ENCODE results near the gene HSH2D. TPM values are rescaled to one million over a fixed set of nuclear protein-coding genes. Genes with fewer than 3 reads are reported as not detected.
A peak's percentile ranks its signal among the peaks of the same experiment; 100 is the strongest.

Gene HSH2D
- total and polyA plus RNA-seq, 10 of the 15 experiments (the other 5 are each of a cell fraction or from before 2014, with no cell fraction given): 22.0 to 145 (median 89.3) TPM

DNA sequence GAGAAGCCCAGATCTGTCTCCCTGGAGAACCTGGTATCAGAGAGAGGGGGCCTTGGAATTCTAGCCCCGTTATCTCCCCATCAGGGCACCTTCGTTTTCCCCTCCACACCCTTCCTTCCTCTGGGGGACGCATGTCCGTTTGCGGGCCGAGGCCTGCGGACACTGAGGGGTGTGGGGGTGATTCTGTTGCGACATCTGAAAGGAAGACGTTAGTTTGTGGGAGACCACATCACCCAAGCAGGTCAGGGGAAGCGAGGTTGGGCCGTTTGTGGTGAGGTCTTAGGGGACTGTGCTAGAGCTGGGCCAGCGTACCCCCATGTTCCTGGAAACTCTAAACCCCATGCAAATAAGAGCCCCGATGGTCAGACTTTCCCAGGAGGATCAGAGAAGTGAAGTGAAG, 3.7 kb upstream of the HSH2D start (continued):
- TF ChIP-seq DPF2 (IDR thresholded peaks at IDR 0.05): peak; percentile 80
- peak; percentile 90 for TF ChIP-seq EED (IDR thresholded peaks at IDR 0.05; ENCODE audit: low read depth)
- TF ChIP-seq, protein P1, sequence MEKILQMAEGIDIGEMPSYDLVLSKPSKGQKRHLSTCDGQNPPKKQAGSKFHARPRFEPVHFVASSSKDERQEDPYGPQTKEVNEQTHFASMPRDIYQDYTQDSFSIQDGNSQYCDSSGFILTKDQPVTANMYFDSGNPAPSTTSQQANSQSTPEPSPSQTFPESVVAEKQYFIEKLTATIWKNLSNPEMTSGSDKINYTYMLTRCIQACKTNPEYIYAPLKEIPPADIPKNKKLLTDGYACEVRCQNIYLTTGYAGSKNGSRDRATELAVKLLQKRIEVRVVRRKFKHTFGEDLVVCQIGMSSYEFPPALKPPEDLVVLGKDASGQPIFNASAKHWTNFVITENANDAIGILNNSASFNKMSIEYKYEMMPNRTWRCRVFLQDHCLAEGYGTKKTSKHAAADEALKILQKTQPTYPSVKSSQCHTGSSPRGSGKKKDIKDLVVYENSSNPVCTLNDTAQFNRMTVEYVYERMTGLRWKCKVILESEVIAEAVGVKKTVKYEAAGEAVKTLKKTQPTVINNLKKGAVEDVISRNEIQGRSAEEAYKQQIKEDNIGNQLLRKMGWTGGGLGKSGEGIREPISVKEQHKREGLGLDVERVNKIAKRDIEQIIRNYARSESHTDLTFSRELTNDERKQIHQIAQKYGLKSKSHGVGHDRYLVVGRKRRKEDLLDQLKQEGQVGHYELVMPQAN (conservative IDR thresholded peaks at IDR 0.05): no peak
- no peak for TF ChIP-seq YBX1 (IDR thresholded peaks at IDR 0.05)
- TF ChIP-seq RFX5 (IDR thresholded peaks at IDR 0.05; ENCODE audit: low read depth, low read length): no peak
- peak; percentile 63 for TF ChIP-seq SP1 (IDR thresholded peaks at IDR 0.05; ENCODE audit: low read depth, low read length)
- no peak for TF ChIP-seq SRF (IDR thresholded peaks at IDR 0.05; ENCODE audit: low read depth in 2 of 2, low read length in 2 of 2)
- 0 out of 2 replicates have a peak, but pooled peaks have one; percentile 11 for TF ChIP-seq LARP7 (IDR thresholded peaks at IDR 0.05)
- no peak for TF ChIP-seq NFXL1 (IDR thresholded peaks at IDR 0.05; ENCODE audit: borderline replicate concordance)
- no peak for TF ChIP-seq JUND (IDR thresholded peaks at IDR 0.05; ENCODE audit: low read depth, low read length)
- no peak; the same call in 1 of the 2 replicates for TF ChIP-seq ZNF384 (IDR thresholded peaks at IDR 0.05; ENCODE audit: borderline replicate concordance, low read depth, low read length)
- TF ChIP-seq HDAC2 (IDR thresholded peaks at IDR 0.05): no peak
- TF ChIP-seq NR2F1 (conservative IDR thresholded peaks at IDR 0.05): peak; percentile 94
- TF ChIP-seq, protein P2, sequence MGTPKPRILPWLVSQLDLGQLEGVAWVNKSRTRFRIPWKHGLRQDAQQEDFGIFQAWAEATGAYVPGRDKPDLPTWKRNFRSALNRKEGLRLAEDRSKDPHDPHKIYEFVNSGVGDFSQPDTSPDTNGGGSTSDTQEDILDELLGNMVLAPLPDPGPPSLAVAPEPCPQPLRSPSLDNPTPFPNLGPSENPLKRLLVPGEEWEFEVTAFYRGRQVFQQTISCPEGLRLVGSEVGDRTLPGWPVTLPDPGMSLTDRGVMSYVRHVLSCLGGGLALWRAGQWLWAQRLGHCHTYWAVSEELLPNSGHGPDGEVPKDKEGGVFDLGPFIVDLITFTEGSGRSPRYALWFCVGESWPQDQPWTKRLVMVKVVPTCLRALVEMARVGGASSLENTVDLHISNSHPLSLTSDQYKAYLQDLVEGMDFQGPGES (IDR thresholded peaks at IDR 0.05): no peak
- no peak for TF ChIP-seq SMAD5 (IDR thresholded peaks at IDR 0.05; ENCODE audit: low read depth)
- no peak for TF ChIP-seq MEF2A (IDR thresholded peaks at IDR 0.05; ENCODE audit: insufficient read depth, low read depth, low read length)
- TF ChIP-seq SMC3 (IDR thresholded peaks at IDR 0.05; ENCODE audit: borderline replicate concordance, low read length): no peak
- TF ChIP-seq, protein P3, sequence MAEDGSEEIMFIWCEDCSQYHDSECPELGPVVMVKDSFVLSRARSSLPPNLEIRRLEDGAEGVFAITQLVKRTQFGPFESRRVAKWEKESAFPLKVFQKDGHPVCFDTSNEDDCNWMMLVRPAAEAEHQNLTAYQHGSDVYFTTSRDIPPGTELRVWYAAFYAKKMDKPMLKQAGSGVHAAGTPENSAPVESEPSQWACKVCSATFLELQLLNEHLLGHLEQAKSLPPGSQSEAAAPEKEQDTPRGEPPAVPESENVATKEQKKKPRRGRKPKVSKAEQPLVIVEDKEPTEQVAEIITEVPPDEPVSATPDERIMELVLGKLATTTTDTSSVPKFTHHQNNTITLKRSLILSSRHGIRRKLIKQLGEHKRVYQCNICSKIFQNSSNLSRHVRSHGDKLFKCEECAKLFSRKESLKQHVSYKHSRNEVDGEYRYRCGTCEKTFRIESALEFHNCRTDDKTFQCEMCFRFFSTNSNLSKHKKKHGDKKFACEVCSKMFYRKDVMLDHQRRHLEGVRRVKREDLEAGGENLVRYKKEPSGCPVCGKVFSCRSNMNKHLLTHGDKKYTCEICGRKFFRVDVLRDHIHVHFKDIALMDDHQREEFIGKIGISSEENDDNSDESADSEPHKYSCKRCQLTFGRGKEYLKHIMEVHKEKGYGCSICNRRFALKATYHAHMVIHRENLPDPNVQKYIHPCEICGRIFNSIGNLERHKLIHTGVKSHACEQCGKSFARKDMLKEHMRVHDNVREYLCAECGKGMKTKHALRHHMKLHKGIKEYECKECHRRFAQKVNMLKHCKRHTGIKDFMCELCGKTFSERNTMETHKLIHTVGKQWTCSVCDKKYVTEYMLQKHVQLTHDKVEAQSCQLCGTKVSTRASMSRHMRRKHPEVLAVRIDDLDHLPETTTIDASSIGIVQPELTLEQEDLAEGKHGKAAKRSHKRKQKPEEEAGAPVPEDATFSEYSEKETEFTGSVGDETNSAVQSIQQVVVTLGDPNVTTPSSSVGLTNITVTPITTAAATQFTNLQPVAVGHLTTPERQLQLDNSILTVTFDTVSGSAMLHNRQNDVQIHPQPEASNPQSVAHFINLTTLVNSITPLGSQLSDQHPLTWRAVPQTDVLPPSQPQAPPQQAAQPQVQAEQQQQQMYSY (CRISPR knock-in tag; IDR thresholded peaks at IDR 0.05): no peak
- TF ChIP-seq, protein P4, sequence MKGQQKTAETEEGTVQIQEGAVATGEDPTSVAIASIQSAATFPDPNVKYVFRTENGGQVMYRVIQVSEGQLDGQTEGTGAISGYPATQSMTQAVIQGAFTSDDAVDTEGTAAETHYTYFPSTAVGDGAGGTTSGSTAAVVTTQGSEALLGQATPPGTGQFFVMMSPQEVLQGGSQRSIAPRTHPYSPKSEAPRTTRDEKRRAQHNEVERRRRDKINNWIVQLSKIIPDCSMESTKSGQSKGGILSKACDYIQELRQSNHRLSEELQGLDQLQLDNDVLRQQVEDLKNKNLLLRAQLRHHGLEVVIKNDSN (IDR thresholded peaks at IDR 0.05; ENCODE audit: borderline replicate concordance, extremely low read length, insufficient read depth, low read depth, low read length): no peak
- TF ChIP-seq SPI1 (IDR thresholded peaks at IDR 0.05; ENCODE audit: borderline replicate concordance, insufficient read depth, low read depth, low read length): peak; percentile 26; the same call in 1 of the 2 replicates
- TF ChIP-seq, protein P5, sequence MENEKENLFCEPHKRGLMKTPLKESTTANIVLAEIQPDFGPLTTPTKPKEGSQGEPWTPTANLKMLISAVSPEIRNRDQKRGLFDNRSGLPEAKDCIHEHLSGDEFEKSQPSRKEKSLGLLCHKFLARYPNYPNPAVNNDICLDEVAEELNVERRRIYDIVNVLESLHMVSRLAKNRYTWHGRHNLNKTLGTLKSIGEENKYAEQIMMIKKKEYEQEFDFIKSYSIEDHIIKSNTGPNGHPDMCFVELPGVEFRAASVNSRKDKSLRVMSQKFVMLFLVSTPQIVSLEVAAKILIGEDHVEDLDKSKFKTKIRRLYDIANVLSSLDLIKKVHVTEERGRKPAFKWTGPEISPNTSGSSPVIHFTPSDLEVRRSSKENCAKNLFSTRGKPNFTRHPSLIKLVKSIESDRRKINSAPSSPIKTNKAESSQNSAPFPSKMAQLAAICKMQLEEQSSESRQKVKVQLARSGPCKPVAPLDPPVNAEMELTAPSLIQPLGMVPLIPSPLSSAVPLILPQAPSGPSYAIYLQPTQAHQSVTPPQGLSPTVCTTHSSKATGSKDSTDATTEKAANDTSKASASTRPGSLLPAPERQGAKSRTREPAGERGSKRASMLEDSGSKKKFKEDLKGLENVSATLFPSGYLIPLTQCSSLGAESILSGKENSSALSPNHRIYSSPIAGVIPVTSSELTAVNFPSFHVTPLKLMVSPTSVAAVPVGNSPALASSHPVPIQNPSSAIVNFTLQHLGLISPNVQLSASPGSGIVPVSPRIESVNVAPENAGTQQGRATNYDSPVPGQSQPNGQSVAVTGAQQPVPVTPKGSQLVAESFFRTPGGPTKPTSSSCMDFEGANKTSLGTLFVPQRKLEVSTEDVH (IDR thresholded peaks at IDR 0.05; ENCODE audit: low read depth, partially characterized antibody): no peak
- TF ChIP-seq JUNB (IDR thresholded peaks at IDR 0.05): no peak
